ENCODE data around the gene F11R.
A peak's percentile ranks its signal among the peaks of the same experiment; 100 is the strongest.
"Not testable (repeated sequence)": the region's sequence is repeated elsewhere in the genome, so short reads cannot be mapped to it uniquely, and the experiment has no call there.

Gene F11R

DNA sequence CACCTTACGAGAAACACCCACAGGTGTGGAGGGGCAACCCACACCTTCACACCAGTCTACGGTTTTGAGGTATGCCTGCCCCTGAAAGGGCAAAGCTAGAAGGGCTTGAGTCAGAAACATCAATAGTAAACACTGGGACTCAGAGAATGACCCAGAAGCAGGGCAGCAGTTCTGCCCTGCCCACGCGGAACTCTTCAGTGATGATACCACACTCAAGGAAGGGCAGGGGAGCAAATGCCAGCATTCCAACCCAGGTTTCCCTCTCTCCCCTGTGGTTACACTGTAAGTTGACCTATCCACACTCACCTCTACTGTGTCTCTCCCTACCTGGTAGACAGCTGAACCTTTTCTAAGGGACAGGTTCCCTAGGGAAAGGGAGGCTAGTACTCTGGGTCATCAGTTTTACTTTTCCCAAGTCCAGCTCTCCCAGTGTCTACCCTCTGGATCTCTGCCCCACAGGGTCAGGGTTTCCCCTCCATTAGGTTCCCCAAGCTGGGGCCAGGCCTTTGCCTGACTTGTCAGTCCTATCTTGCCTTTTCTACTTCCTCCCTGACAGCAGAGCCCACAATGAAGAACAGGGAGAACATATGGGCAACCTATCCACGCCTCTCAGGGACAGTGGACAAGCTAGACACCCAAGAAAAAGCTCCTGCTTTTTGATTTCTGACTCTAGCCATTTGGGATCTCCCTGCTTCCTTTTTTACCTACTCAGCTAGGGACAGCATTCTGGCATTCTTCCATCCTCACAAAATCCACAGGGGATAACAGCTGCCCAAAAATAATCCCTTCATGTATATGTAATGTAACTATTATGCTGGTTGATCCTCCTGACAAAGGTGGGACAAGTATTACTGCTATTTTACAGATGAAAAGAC, 3.0 kb downstream of the F11R start:
- TF ChIP-seq GFI1B (tag by site-specific recombination; IDR thresholded peaks at IDR 0.05) (no peak), BCL11A (tag by site-specific recombination; IDR thresholded peaks at IDR 0.05; ENCODE audit: low read depth) (no peak)
- TF ChIP-seq, protein P1, sequence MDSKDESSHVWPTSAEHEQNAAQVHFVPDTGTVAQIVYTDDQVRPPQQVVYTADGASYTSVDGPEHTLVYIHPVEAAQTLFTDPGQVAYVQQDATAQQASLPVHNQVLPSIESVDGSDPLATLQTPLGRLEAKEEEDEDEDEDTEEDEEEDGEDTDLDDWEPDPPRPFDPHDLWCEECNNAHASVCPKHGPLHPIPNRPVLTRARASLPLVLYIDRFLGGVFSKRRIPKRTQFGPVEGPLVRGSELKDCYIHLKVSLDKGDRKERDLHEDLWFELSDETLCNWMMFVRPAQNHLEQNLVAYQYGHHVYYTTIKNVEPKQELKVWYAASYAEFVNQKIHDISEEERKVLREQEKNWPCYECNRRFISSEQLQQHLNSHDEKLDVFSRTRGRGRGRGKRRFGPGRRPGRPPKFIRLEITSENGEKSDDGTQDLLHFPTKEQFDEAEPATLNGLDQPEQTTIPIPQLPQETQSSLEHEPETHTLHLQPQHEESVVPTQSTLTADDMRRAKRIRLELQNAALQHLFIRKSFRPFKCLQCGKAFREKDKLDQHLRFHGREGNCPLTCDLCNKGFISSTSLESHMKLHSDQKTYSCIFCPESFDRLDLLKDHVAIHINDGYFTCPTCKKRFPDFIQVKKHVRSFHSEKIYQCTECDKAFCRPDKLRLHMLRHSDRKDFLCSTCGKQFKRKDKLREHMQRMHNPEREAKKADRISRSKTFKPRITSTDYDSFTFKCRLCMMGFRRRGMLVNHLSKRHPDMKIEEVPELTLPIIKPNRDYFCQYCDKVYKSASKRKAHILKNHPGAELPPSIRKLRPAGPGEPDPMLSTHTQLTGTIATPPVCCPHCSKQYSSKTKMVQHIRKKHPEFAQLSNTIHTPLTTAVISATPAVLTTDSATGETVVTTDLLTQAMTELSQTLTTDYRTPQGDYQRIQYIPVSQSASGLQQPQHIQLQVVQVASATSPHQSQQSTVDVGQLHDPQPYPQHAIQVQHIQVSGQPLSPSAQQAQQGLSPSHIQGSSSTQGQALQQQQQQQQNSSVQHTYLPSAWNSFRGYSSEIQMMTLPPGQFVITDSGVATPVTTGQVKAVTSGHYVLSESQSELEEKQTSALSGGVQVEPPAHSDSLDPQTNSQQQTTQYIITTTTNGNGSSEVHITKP (tag by site-specific recombination; IDR thresholded peaks at IDR 0.05): peak; percentile 49; the same call in 1 of the 2 replicates
- Histone ChIP-seq H3K9me3 (ENCODE audit: control insufficient read depth, insufficient read depth, low read depth, low read length) (no peaks in the 10 kb centered on the region), H3K4me3 (ENCODE audit: low read depth, low read length) (no peak overlapping the region), H3K36me3 (ENCODE audit: control insufficient read depth in 2 of 2, insufficient read depth in 1 of 2, low read length in 2 of 2) (no peaks in the 10 kb centered on the region), H3K27ac (ENCODE audit: extremely low read depth, low read depth, low read length) (no peak overlapping the region), H3K4me1 (ENCODE audit: control insufficient read depth, insufficient read depth, low read length) (0 out of 2 replicates have a peak, but pooled peaks cover 2% of the 10 kb centered on the region)
- ChIA-PET CTCF (interaction anchor here (0.9 to 1.6 kb wide), 3 partner anchors 20 to 28 kb away, joined by 3 to 7 read pairs (median 3); partner anchors contain the start of gene USF1), POLR2A (interaction anchor here (0.6 to 1.4 kb wide), 3 partner anchors 21 to 100 kb away, joined by 3 read pairs; partner anchors contain the start of genes NIT1, PFDN2 and TSTD1)

DNA sequence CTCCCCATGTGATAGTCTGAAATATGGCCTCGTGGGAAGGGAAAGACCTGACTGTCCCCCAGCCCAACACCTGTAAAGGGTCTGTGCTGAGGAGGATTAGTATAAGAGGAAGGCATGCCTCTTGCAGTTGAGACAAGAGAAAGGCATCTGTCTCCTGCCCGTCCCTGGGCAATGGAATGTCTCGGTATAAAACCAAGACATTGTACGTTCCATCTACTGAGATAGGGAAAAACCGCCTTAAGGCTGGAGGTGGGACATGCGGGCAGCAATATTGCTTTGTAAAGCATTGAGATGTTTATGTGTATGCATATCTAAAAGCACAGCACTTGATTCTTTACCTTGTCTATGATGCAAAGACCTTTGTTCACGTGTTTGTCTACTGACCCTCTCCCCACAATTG, 3.8 kb downstream of the F11R start:
- H3K27ac ChIP-seq (ENCODE audit: extremely low read depth, low read depth, low read length); H3K4me1 ChIP-seq (ENCODE audit: control insufficient read depth, insufficient read depth, low read length); H3K9me3 ChIP-seq (ENCODE audit: control insufficient read depth, insufficient read depth, low read depth, low read length); CTCF ChIA-PET; H3K36me3 ChIP-seq (ENCODE audit: control insufficient read depth in 2 of 2, insufficient read depth in 1 of 2, low read length in 2 of 2); POLR2A ChIA-PET; H3K4me3 ChIP-seq (ENCODE audit: low read depth, low read length): not testable (repeated sequence)

DNA sequence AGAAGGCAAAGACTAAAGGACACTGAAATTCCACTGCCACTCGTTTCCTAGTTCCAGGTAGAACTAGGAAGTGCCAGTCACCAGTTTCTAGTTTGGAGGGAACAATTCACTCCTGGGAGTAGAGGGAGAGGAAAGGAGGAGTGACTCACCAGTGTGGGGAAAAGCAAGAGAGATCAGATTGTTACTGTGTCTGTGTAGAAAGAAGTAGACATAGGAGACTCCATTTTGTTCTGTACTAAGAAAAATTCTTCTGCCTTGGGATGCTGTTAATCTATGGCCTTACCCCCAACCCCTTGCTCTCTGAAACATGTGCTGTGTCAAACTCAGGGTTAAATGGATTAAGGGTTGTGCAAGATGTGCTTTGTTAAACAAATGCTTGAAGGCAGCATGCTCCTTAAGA, 4.3 kb downstream of the F11R start:
- CTCF ChIA-PET: interaction anchor here (1.4 kb wide), 1 partner anchor 20 kb away, joined by 4 read pairs; no protein-coding TSS in a partner anchor
- H3K27ac ChIP-seq (ENCODE audit: extremely low read depth, low read depth, low read length); H3K9me3 ChIP-seq (ENCODE audit: control insufficient read depth, insufficient read depth, low read depth, low read length); H3K4me3 ChIP-seq (ENCODE audit: low read depth, low read length); POLR2A ChIA-PET; H3K4me1 ChIP-seq (ENCODE audit: control insufficient read depth, insufficient read depth, low read length); H3K36me3 ChIP-seq (ENCODE audit: control insufficient read depth in 2 of 2, insufficient read depth in 1 of 2, low read length in 2 of 2): not testable (repeated sequence)
- TF ChIP-seq, protein P1 (tag by site-specific recombination; IDR thresholded peaks at IDR 0.05): peak; percentile 39; the same call in 1 of the 2 replicates

DNA sequence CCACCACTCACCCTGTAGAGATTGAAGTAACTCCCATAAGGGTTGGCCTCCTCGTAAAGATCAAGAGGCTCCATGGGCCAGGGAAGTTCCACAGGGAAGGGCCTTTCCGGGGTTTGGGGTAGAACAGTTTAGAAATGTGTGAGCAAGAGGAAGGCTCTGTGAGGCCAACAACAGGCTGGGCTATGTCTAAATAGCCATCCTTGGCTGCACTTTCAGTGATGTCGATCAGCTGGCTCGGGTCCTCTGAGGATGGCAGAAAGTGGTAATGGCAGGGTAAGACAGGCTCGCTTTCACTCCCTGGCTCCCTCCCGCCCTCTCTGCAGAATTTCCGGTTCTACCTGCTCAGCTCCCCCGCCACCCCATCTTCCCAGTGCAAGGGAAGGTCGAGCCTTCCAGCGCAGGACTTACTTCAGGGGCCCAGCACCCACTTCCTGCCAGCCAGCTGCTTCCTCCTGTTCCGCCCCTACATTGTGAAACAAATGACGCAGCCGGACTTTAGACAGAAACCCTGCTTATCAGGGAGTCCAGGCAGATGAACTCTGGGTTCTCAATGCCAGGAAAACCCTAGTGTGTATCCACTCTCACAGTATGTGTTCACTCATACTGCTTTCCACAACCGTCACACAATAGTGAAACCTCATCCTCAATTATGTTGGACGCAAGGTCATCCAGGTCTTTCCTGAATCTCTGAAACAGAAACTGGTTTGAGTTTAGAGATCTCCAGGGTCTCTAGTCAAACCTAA, 7.3 kb downstream of the F11R start:
- no peaks in the 10 kb centered on the region for H3K36me3 ChIP-seq (ENCODE audit: control insufficient read depth in 2 of 2, insufficient read depth in 1 of 2, low read length in 2 of 2)
- H3K4me1 ChIP-seq (ENCODE audit: control insufficient read depth, insufficient read depth, low read length): no peaks in the 10 kb centered on the region
- CTCF ChIA-PET: interaction anchor here (0.6 to 1.1 kb wide), 2 partner anchors 9 to 13 kb away, joined by 3 read pairs; no protein-coding TSS in a partner anchor

More for the DNA sequence above, 7.3 kb downstream of the F11R start:
- POLR2A ChIA-PET: no interaction called here
- TF ChIP-seq, protein P1 (tag by site-specific recombination; IDR thresholded peaks at IDR 0.05): 0 out of 2 replicates have a peak, but pooled peaks have one; percentile 20
- no peak for TF ChIP-seq ZNF221 (tag by site-specific recombination; IDR thresholded peaks at IDR 0.05; ENCODE audit: borderline replicate concordance)
- Histone ChIP-seq H3K4me3 (ENCODE audit: low read depth, low read length) (no peak overlapping the region), H3K27ac (ENCODE audit: extremely low read depth, low read depth, low read length) (no peak overlapping the region), H3K9me3 (ENCODE audit: control insufficient read depth, insufficient read depth, low read depth, low read length) (no peaks in the 10 kb centered on the region)
